Kasumi-1 (cell line): Measurements from ENCODE around the gene ST6GAL2.

Experiments used
- DNase-seq, 2 experiments: peaks; one replicate each; lab custom pipeline; 2025; lab: John Stamatoyannopoulos, UW

ST6GAL2 gene

GRCh38 chr2:106828119-106828518 is 57.8 kb downstream of the ST6GAL2 start:
- no peak for DNase-seq

DNA sequence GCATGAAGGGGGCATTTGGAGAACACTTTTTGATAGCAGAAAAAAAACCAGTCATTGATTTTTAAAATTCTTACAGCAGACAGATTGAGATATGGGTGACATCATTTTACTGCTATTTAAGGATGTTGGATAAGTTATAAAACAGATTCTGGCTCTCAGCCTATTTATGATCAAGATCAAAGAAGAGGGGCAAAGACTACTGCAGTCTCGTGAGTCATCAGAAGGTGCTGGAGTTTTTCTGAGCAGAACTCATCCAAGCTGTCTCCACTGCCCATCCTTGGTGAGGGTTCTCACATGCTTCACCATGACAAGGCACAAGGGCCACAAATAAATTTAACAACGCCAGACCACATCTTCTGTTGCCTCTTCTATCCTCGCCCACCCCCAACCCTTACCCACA is 58.8 kb downstream of the ST6GAL2 start:
- no peak for DNase-seq

DNA sequence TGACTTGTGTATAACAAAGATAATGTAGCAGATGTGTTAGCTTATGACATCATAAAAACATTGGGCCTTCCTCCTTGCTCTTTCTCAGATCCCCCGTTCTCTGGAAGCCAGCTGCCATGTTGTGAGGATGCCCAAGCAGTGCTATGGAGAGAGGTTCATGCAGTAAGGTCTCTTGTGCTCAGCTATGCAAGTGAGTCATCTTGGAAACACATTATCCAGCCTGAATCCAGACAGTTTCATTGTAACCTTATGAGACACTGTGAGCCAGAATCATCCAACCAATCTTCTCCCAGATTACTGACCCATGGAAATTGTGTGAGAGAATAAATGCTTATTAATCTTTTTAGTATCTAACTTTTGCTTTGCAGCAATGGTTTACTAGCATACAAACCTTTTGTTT is 60.8 kb downstream of the ST6GAL2 start:
- no peak for DNase-seq

DNA sequence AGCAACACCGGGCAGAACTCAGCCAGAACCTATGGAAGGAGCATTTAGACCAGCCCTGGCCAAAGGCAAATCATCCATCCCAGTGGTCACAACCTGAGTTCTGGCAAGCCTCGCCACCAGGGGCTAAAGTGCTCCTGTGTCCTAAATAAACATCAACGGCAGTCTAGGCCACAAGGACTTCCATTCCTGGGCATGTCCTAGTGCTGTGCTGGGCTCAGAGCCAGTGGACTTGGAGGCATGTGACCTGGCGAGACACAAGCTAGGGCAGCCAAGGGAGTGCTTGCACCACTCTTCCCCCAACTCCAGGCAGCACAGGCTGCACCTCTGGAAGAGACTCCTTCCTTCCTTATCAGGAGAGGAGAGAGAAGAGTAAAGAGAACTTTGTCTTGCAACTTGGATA is 69.0 kb downstream of the ST6GAL2 start:
- no peak for DNase-seq

DNA sequence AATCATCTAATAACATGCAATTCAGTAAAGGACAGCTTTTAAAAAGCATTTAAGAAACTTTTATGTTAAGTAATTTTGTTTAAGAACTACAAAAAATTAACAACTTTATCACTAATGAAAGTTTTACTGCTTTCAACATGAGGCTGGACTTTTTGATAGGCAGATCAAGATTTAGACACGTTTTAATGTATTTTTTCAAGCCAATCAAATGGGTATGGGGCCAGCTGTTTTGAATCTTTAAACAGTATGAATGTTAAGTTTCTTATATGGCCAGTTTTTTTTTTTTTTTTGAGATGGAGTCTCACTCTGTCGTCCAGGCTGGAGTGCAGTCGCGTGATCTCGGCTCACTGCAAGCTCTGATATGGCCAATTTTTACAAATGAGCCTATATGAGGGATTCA is 73.1 kb downstream of the ST6GAL2 start:
- no peak for DNase-seq

GRCh38 chr2:106812383-106812782 is 73.6 kb downstream of the ST6GAL2 start:
- no peak for DNase-seq

GRCh38 chr2:106805716-106806115 is 80.3 kb downstream of the ST6GAL2 start:
- DNase-seq = no peak

DNA sequence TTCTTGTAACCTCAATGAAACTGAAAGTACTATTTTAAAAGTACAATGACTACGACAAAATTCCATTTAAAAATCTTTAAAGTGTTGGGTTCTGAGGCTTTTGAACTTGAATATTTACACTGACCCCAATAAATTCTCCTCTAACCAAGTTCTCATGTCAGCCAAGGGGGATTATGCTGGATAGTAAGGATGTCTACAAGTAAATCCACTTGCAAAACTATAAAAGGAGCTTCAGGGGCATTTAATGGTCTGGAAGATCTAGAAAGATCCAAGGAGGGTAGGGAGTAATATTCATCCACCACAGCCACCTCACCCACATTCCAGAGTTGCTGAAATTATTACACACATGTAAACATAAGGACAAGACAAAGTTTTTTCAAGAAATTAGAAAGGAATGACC is 81.8 kb downstream of the ST6GAL2 start:
- no peak for DNase-seq

DNA sequence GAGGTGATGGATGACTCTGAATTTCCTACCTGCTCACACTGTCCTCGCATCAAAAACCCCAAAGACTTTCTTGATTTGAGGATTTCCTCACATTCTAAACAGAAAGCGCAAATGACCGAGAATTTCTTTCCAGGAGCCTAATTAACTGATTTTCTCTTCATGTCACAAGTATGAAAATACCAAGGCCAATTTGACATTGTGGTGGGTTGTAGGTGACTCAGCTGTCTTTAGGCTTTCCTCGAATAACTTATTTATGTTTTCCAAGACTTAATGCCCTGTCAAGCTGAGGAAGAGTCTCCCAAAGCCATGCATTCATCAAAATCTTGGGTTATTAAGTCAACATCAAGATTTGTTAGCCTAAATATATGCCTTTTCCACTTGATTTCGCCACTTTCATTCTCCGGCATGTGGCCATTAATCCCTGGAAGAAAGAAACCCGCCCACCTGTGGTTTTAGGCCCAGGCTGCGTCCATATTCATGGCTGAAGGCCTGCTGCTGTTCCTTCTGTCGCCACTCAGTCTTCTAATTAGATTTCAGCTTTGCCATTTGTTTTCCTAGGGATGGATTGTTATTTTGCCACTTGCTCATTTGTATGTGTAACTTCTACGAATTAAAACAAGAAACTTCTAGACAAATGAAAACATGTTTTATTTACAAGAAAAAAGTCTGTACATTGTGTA is 84.9 kb downstream of the ST6GAL2 start:
- no peak for DNase-seq

- no peak for DNase-seq
These were observed 85.8 kb downstream of the ST6GAL2 start for GRCh38 chr2:106800180-106800579.

GRCh38 chr2:106798826-106799552 is 87.0 kb downstream of the ST6GAL2 start:
- no peak for DNase-seq

DNA sequence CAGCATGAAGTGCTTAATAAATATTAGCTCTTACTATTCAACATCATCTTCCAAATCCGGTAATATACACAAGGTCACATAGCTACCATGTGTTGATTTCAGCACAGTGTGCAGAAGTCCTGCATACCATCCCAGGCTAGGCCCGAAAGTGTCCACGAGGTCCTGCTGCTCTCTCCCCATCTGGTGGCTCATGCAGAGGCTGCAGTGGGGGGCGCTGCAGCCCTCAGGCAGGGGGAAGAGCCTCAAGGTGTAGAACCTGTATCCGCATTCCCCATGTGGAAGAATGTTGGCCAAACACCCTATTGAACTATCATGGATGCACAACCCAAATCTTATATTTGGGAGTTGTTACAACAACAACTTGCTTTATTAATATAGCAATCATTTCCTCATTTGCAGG is 88.5 kb downstream of the ST6GAL2 start:
- no peak for DNase-seq

GRCh38 chr2:106792671-106793070 is 93.3 kb downstream of the ST6GAL2 start:
- DNase-seq = no peak

DNA sequence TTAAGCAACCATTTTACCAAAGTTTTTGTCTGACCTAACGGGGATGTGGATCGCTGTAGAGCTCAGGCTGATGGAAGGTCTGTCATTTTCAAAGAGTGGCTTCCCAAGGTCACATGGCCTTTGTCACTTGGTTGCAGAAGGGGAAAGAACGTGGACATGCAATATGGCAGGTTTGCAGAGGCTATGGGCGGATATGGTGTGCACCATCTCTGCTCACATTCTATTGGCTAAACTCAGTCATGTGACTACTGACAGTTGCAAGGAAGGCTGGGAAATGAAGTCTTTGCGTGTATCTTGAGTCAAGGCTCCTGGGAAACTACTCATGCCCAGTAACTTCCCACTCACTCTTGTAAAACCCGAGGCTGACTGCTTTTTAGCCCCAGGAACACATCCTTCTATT is 96.8 kb downstream of the ST6GAL2 start:
- DNase-seq = no peak

GRCh38 chr2:106782681-106783080 is 103.3 kb downstream of the ST6GAL2 start:
- no peak for DNase-seq

- DNase-seq = no peak
These were observed 104.8 kb downstream of the ST6GAL2 start for GRCh38 chr2:106781196-106781595.

DNA sequence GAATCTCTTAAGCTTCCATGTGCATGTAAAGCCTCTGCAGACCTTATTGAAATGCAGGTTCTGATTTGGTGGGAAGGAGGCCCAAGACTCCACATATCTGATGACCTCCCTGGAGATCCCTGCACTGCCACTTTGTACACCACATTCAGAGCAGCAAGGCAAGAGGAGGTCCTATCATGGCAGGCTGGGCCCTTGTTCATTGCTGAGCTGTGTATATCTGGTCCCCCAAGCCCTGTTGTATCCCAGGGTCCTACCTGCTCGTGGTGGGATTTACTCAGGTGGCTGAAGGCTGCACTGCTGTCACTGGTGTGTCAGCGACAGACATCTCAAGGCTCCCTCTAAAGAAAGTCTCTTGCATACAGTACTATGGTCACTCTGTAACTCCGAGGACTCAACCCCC is 114.2 kb downstream of the ST6GAL2 start:
- DNase-seq = no peak

- DNase-seq = no peak
These were observed 115.0 kb downstream of the ST6GAL2 start for GRCh38 chr2:106770986-106771385.

- DNase-seq = no peak
These were observed 121.4 kb downstream of the ST6GAL2 start for GRCh38 chr2:106764614-106765013.

- DNase-seq = no peak
These were observed 126.0 kb downstream of the ST6GAL2 start for GRCh38 chr2:106759966-106760365.

DNA sequence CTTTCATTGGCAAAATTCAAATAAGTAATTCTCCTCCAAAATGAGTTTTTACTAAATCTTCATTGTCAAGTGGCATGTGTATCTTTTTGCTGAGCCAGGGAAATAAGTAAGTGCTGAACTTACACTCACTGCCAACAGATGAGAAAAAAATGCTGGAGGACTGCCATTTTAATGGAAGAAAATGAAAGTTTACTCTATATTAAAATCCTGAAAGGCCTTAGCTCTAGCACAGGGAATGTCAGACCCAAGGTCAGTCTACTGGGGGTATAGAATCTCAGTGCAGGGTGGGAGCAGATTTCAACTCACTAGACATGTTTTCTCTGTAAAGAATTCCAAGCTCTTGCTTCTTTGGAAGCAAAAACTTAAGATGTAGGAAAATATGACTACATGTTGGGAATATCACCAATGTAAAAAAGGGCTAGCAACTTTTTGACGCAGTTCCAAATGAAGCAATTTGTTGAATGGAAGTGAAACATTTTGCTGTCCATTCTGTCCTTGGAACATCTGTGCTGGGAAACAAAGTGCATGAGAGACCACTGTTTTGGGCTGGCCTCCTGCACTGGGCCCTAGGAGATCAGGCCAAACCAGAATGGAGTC is 127.0 kb downstream of the ST6GAL2 start:
- no peak for DNase-seq
